IgD-negative memory B cell (primary cell): Measurements from ENCODE around the gene ZBTB7C. TPM values are rescaled to one million over a fixed set of nuclear protein-coding genes. Genes with fewer than 3 reads are reported as not detected.

Experiments
- H3K27ac Mint-ChIP-seq, 3 donors: one replicate each; pipeline ENCODE4 v1.8.0; 2020 to 2022; ENCODE audit warnings: mild to moderate bottlenecking in 3 of 3, mixed read lengths in 3 of 3, moderate library complexity in 1 of 3
- H3K27me3 Mint-ChIP-seq: one replicate; pipeline ENCODE4 v1.8.0; 2021; ENCODE audit warnings: mixed read lengths
- H3K36me3 Mint-ChIP-seq: one replicate; pipeline ENCODE4 v1.8.0; 2020; ENCODE audit warnings: mild to moderate bottlenecking, mixed read lengths
- H3K4me1 Mint-ChIP-seq, 3 donors: one replicate each; pipeline ENCODE4 v1.8.0; 2020 to 2022; ENCODE audit warnings: mixed read lengths in 3 of 3, mild to moderate bottlenecking in 1 of 3
- H3K4me3 Mint-ChIP-seq, 4 donors: one replicate each; pipeline ENCODE4 v1.8.0; 2020 to 2022; ENCODE audit warnings: mild to moderate bottlenecking in 4 of 4, mixed read lengths in 4 of 4, moderate library complexity in 3 of 4
- H3K9me3 Mint-ChIP-seq, 3 donors: one replicate each; pipeline ENCODE4 v1.8.0; 2020 to 2021; ENCODE audit warnings: mixed read lengths in 3 of 3, mild to moderate bottlenecking in 1 of 3
- polyA plus RNA-seq: library from polyadenylated mRNA; unstranded; fragments of 300-500 nt; fragmentation: Illumina TruSeq; gene quantifications from one replicate; pipeline ENCODE4 v1.2.3, GENCODE V29; 2021

The ZBTB7C gene
- polyA plus RNA-seq, 1 donor from 2014 or later: not detected

DNA sequence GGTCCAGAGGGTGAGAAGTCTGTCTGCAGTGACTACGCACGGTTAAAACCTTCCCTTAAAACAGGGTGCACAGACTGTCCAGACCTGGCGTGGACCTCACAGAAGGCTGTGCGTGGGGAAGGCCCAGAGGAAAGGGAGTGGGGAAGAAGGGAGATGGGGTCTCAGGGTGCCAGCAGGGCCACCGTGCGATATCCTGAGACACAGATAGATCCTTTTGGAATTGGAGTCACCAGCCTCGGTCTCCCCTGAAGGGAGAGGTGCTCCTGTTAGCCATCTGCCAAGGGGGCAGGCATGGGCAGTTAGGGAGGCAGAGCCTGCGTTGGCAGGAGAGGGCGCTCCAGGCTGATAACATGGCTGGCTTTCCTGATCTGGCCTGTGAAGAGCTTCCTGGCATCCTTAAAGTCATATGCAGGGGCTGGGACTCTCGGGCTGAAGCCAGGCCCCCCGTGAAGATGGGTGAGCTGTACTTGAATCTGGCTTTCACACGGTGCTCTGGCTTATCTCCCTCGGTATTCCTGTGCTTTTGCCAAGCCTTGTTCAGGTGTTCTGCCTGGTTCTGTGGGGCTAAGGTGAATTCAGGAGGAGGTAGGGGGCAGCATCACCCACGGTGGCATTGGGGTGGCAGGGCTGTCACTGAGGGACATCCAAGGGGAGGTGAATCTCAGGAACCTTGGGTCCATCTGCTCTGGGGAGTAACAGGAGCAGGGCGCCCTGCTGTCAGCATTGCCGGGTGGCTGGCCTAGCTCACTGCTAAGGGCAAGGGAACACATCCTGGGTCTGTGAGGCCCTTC is 371.5 kb downstream of the ZBTB7C start:
- no peaks in the 10 kb centered on the region for H3K4me1 Mint-ChIP-seq
- H3K4me3 Mint-ChIP-seq: no peak overlapping the region
- H3K27me3 Mint-ChIP-seq: no peaks in the 10 kb centered on the region
- H3K9me3 Mint-ChIP-seq: peaks cover 0 to 1% (median 0%) of the 10 kb centered on the region in 3 donors
- no peak overlapping the region for H3K27ac Mint-ChIP-seq
- no peaks in the 10 kb centered on the region for H3K36me3 Mint-ChIP-seq

DNA sequence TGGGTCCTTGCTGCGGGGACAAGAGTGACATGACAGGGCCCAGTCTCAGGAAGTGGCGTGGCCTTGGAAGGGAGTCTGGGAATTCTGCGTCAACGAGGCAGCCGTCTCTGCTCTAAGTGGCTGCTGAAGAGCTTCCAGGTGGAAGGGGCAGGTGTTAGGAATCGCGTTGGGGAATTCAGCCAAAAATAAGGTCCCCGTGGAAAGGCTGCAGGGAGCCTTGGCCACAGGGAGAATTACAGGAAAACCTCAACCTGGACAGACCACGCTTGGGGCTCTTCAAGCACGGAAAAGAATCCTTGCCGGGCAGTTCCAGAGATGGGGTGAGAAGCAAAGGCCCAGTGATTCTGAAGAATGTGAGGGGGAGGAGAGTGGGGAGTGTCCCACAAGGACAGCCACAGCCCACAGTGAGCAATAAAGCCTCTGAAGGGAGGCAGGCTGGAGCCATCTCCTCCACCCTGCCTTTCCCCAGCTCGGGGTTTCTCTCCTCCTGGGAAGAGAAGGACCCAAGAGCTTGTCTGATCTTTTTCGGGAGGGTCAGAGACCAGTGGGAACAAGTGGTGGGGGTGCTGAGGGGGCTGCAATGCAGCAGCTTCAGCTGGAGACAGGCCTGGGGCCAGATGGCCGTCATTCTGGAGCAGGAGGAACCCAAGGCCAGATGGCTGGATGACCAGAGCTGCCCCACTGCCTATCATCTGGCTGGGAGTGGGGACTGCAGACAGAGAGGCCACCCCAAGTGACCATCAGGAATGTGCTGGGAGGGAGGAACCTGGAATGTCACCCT is 372.4 kb downstream of the ZBTB7C start:
- no peaks in the 10 kb centered on the region for H3K4me1 Mint-ChIP-seq
- H3K4me3 Mint-ChIP-seq: no peak overlapping the region
- H3K27ac Mint-ChIP-seq: no peak overlapping the region
- no peaks in the 10 kb centered on the region for H3K36me3 Mint-ChIP-seq
- no peaks in the 10 kb centered on the region for H3K27me3 Mint-ChIP-seq
- H3K9me3 Mint-ChIP-seq: no peaks in the 10 kb centered on the region

DNA sequence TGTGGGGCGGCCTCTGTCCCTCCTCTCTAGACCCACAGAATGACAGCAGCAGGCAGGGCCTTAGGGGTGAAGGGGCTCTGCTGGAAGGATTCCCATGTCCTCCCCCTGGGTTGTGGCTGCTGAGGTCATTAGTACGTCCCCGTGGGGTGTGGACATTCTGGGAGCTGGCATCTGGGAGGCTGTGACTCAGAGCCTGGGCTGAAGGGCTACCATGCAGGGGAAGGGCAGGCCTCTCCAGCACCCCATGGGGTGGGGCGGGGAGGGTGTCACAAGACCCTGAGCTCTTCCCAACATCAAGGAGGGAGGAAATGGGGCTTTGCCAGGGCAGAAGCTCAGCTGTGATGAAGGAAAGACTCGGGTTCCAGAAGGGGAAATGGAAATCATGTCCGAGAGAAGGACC is 373.0 kb downstream of the ZBTB7C start:
- no peaks in the 10 kb centered on the region for H3K27me3 Mint-ChIP-seq
- H3K36me3 Mint-ChIP-seq: no peaks in the 10 kb centered on the region
- H3K9me3 Mint-ChIP-seq: no peaks in the 10 kb centered on the region
- no peaks in the 10 kb centered on the region for H3K4me1 Mint-ChIP-seq
- no peak overlapping the region for H3K4me3 Mint-ChIP-seq
- H3K27ac Mint-ChIP-seq: no peak overlapping the region

DNA sequence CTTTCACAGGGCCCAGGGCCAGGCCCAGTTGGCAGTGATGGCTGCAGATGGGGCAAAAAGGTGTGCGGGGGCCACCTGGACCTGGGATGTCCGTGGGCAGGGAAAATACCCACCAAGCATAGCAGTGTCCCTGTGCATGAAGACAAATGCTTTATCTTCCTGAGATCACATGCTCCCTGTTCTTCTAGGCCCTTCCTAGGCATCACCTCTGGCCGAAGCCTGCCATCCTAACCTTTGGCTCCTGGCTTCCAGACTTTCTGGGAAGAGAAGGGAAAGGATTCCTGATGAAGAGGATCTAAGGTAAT is 373.7 kb downstream of the ZBTB7C start:
- Mint-ChIP-seq H3K27ac (no peak overlapping the region), H3K27me3 (no peaks in the 10 kb centered on the region), H3K4me3 (no peak overlapping the region), H3K36me3 (no peaks in the 10 kb centered on the region), H3K4me1 (no peaks in the 10 kb centered on the region), H3K9me3 (no peaks in the 10 kb centered on the region)

DNA sequence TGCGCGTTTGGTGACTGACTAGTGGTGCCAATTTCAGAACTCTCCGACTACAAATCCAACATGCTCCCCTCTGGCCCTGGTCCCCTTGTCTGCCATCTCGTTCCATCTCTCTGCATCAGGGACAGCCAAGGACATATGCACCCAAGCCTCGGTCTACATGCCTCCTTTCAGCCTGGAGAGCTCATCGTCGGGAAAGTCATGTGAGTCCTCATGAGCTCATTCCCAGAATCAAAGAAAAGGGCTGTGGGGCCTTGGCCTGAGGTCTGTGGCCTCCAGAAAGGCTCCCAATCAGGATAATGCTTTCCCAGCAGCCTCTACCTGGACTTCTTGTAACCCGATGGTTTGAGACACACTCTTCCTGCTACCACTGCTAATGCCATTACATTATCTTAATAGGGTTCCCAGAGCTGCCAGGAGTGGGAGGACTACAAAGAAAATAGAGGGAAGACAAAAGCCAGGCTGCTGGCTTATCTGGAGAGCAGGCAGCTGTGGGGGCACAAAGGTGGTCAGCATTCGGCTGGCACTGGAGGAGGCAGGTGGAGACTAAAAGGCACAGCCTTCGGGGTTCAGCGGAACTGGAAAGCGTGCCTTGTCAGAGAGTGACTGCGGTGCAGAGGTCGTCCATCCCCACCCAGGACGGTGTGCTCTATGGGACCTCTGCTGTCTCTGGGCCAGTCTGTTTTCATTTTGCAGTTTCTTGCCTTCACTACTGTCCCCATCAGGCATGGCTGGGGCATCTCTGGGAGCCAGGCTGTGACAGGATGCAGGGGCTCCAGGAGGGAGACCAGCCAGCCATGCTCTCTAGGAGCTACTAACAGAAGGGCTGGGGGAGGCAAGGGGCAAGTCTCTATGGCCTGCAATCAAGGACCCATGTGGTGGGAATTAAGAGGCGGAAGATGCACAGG is 374.3 kb downstream of the ZBTB7C start:
- H3K9me3 Mint-ChIP-seq: no peaks in the 10 kb centered on the region
- no peaks in the 10 kb centered on the region for H3K4me1 Mint-ChIP-seq
- no peak overlapping the region for H3K27ac Mint-ChIP-seq
- H3K27me3 Mint-ChIP-seq: no peaks in the 10 kb centered on the region
- no peaks in the 10 kb centered on the region for H3K36me3 Mint-ChIP-seq
- H3K4me3 Mint-ChIP-seq: no peak overlapping the region

DNA sequence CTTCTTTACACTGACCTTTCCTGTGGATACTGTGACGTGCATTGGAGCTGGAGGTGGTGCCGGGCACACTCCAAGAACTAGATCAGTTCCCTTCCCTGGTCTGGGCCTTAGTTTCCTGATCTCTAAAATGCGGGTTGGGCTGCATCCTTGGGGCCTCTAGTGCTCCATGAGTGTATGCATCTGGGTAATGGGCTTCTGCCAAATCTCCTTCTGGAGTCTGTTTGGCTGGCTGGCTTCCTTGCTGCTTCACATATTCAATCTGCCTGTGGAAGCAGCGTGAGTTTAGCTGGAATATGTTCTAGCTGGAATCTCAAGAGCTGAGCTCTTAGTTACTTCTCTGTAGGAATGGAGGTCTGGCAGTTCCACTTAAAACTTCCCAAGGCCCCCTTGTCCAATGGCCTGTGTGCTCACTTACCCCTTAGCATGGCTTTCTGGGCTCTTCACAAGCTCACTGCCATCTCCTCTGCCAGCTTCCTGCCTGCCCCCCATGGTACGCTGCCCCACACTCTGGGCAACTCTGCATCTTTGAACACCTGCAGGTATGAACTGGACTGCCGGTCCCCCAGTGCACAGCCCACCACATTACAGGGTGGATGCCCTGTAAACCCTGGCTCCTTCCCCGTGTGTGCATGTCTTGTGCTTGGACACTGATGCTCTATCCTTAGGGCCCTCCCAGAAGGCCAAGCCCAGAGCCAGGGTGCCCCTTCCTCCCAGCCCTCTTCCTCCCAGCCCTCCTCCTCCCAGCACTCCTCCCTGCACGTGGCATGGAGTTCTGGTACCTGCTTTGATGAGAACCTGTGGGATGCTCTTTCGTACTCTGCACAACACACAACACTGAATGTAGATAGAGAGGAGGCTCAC is 375.2 kb downstream of the ZBTB7C start:
- no peaks in the 10 kb centered on the region for H3K36me3 Mint-ChIP-seq
- H3K4me3 Mint-ChIP-seq: no peak overlapping the region
- H3K9me3 Mint-ChIP-seq: no peaks in the 10 kb centered on the region
- no peaks in the 10 kb centered on the region for H3K27me3 Mint-ChIP-seq
- H3K27ac Mint-ChIP-seq: no peak overlapping the region
- H3K4me1 Mint-ChIP-seq: no peaks in the 10 kb centered on the region

DNA sequence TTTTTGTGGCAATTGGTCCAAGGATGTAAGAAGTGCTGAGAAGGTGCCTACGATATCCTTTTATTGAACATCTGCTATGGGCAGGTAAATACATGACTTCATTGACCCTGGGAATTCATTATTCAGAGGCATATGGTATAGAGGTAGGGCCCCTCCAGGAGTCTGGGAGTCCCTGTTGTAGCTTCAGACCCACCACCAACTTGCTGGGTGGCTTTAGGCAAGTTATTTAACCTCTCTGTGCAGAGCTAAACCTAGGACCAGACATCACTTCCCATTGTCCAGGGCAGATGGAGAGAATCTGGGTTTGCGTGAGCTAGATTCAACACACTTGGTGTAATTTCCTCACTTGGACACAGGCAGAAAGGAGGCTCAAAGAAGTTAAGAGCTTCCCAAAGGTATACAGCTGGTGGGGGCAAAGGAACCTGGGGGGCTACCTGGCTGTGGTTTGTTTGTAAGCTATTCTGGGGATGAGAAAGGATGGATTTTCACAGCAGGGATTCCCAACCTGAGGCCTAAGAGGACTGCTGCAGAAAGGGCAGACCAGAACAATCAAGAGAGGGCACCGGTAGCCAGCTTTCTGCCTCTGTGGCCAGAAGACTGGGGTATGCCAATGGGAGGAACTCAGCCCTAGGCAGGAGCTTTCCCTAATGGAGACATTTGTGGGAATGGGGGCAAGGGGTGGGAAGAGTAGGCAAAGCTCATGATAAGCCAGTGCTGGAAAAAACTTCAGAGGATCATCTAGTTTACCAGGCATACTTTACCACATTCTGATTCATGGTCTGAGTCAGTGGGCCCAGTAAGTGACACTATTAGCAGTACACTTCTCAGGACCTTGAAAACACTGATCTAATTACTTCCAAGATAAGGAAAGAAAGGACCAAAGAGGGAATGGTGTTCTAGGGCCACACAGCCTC is 376.1 kb downstream of the ZBTB7C start:
- no peak overlapping the region for H3K4me3 Mint-ChIP-seq
- no peak overlapping the region for H3K27ac Mint-ChIP-seq
- H3K4me1 Mint-ChIP-seq: no peaks in the 10 kb centered on the region
- H3K36me3 Mint-ChIP-seq: no peaks in the 10 kb centered on the region
- no peaks in the 10 kb centered on the region for H3K9me3 Mint-ChIP-seq
- no peaks in the 10 kb centered on the region for H3K27me3 Mint-ChIP-seq

DNA sequence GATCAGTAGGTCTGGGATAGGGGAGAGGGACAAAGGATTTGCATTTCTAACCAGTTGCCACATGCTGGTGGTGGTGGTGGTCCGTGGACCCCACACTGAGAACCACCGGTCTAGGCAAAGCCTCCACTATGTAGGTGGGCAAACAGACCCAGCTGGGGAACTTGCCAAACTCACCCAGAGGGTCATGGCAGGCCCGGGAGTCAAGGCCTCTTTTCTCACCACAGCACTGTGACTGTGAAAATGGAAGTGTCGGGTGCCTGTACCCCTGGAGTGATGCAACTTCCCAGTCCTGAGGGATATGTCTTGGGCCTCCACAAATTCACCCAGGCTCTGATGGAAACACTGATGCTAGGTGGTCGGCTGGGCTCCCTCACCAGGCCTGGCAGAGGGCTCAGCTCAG is 377.5 kb downstream of the ZBTB7C start:
- no peak overlapping the region for H3K27ac Mint-ChIP-seq
- H3K9me3 Mint-ChIP-seq: no peaks in the 10 kb centered on the region

DNA sequence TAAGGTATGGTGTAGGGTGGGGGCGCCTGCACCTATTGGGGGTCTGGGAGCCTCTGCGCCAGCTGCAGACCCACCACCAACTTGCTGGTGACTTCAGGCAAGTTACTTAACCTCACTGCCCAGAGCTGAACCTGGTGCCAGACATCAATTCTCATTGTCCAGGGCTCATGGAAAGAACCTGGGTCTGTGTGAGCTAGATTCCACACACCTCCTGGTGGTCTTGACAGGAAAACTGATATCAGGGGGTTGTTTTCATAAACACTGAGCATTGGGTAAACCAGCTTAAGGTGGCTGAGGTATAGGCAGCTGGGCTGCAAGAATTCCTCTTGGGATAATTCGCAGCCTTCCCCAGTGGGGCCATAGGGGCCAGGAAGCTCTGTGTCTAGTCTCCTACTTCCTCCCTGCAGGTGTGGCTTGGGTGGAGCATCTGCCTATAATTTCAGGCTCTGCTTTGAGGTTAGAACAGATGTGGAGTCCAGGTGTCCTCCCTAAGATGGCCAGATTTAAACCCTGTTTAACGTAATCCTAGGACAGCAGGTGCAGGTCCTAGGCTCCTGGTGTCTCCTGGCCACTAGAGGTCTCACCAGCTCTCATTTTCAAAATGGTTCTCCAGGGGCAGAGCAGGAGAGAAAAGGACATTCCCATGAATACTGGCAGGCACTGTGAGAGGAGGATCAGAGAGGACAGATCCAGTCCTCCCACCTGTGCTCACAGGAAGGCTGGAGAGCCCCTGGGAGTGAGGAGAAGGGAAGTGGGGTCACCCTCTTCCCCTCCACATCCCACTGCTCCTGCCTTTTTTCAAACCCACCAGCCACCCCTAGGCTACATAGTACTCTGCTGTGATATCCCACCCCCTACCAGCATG is 378.3 kb downstream of the ZBTB7C start:
- H3K9me3 Mint-ChIP-seq: no peaks in the 10 kb centered on the region
- peaks cover 3% of the 10 kb centered on the region for H3K27me3 Mint-ChIP-seq
- no peaks in the 10 kb centered on the region for H3K4me1 Mint-ChIP-seq
- no peak overlapping the region for H3K27ac Mint-ChIP-seq
- no peaks in the 10 kb centered on the region for H3K36me3 Mint-ChIP-seq
- H3K4me3 Mint-ChIP-seq: no peak overlapping the region

More for the DNA sequence above, 377.5 kb downstream of the ZBTB7C start:
- Mint-ChIP-seq H3K4me1 (no peaks in the 10 kb centered on the region), H3K36me3 (no peaks in the 10 kb centered on the region), H3K27me3 (no peaks in the 10 kb centered on the region), H3K4me3 (no peak overlapping the region)

DNA sequence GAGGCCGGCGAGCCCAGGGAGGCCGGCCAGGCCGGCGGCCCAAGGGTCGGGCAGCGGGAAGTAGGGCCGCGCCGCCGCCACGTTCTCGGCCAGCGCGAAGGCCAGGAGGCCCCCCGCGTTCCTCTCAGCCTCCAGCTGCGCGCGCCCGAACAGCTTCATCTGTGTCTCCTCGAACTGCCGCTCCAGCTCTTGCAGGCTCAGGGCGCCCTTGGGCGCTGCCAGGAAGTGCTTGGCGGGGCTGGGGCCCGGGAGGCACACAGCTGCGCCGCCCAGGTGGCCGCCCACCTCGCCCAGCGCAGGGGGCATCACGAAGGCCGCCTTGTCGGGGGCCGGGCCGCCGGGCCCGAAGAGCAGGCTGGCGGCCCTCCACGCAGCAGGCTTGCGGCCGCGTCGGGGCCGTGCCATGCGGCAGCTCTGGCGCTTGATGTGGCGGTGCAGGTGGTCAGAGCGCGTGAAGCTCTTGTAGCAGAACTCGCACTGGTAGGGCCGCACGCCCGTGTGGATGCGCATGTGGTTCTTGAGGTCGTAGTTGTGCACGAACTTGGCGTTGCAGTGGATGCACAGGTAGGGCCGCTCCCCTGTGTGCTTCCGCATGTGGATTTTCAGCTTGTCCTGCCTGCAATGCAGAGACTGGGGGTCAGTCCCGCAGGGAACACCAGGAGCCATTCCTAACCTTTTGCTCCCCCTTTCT is 379.7 kb downstream of the ZBTB7C start:
- Mint-ChIP-seq H3K9me3 (no peaks in the 10 kb centered on the region), H3K4me1 (no peaks in the 10 kb centered on the region), H3K27ac (no peak overlapping the region), H3K27me3 (peaks cover 15% of the 10 kb centered on the region), H3K36me3 (no peaks in the 10 kb centered on the region), H3K4me3 (no peak overlapping the region)

DNA sequence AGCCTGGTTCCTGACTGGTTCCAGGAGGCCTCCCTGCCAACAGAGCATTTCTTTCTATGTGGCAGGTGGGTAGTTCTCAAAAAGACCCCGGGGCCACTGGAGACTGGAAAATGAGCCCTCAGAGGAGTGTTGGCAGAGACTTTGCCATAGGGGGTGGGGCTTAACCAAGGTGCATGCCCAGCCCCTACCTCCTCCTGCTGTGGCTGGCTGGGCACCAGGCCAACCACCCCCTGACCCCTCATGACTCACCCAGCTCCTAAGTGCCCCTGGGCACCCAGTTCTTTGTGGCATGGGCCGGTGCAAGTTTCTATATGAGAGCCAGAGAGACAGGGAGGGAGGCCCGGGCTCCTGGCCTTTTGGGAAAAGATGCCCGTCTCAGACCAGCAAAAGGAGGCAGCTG is 380.5 kb downstream of the ZBTB7C start:
- peaks cover 16% of the 10 kb centered on the region for H3K27me3 Mint-ChIP-seq
- no peaks in the 10 kb centered on the region for H3K36me3 Mint-ChIP-seq
- H3K4me1 Mint-ChIP-seq: no peaks in the 10 kb centered on the region
- H3K4me3 Mint-ChIP-seq: no peak overlapping the region
- no peak overlapping the region for H3K27ac Mint-ChIP-seq
- no peaks in the 10 kb centered on the region for H3K9me3 Mint-ChIP-seq

DNA sequence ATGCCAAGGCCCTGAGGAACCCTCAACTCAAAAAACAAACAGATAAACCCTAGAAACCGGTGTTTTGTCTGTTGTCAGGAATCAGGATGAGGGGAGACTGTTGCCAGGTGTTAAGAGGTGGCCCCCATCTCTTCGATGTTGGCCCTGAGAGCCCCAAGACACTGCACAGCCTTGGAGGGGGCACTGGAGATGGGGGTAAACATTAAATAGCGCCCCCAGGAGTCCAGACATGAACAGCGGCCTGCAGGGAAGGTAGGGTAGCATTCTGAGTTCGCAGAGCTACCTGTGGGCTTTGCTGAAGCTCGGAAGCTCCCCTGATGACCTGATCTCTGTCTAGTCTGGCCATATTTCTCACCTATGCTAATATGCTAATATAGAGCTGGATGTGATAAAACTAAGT is 381.1 kb downstream of the ZBTB7C start:
- Mint-ChIP-seq H3K4me1 (peaks cover 0 to under 1% (median 0%) of the 10 kb centered on the region in 3 donors), H3K27ac (no peak overlapping the region), H3K27me3 (peaks cover 16% of the 10 kb centered on the region), H3K9me3 (no peaks in the 10 kb centered on the region), H3K4me3 (no peak overlapping the region), H3K36me3 (no peaks in the 10 kb centered on the region)
